Fibroblast of mammary gland (primary cell): ENCODE data around the gene CREB3.
A peak's percentile ranks its signal among the peaks of the same experiment; 100 is the strongest.

Experiments used
- DNase-seq: peaks from one replicate; pipeline ENCODE4 v3.0.0-alpha.2; 2010; ENCODE audit warnings: low read depth
- H3K4me3 ChIP-seq: 2 replicates; pipeline ENCODE4 v1.5.1; 2011; ENCODE audit warnings: low read depth, mild to moderate bottlenecking, low read length, moderate library complexity; ENCODE audit not compliant: control insufficient read depth
- TF ChIP-seq, protein P1 (sequence below): conservative IDR thresholded peaks from 2 replicates; pipeline ENCODE4 v1.5.1; 2011; ENCODE audit warnings: low read depth, low read length, inconsistent platforms; ENCODE audit not compliant: control insufficient read depth, insufficient read depth

CREB3 gene

DNA sequence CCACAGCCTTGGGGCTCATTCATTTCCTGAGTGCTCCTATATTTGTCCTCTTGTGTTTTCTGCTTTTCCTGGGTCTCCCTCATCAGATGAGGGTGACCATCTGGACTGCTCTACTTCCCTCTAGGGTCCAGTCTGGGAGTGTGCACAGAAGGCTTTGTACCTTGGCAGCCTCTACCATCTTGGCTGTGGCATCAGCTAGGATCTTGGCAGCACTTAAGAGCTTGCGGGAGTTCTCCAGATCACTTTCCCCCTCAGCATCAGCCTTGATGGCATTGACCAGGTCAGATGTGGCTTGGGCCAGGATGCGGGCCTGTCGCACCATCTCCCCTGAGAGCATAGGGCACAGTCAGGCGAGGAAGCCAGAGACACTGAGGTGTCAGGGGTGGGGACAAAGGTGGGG is 16.2 kb upstream of the CREB3 start:
- TF ChIP-seq, protein P1, sequence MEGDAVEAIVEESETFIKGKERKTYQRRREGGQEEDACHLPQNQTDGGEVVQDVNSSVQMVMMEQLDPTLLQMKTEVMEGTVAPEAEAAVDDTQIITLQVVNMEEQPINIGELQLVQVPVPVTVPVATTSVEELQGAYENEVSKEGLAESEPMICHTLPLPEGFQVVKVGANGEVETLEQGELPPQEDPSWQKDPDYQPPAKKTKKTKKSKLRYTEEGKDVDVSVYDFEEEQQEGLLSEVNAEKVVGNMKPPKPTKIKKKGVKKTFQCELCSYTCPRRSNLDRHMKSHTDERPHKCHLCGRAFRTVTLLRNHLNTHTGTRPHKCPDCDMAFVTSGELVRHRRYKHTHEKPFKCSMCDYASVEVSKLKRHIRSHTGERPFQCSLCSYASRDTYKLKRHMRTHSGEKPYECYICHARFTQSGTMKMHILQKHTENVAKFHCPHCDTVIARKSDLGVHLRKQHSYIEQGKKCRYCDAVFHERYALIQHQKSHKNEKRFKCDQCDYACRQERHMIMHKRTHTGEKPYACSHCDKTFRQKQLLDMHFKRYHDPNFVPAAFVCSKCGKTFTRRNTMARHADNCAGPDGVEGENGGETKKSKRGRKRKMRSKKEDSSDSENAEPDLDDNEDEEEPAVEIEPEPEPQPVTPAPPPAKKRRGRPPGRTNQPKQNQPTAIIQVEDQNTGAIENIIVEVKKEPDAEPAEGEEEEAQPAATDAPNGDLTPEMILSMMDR: no peak
- no peak overlapping the region for H3K4me3 ChIP-seq
- DNase-seq: no peak

- DNase-seq: no peak
These were observed 15.2 kb upstream of the CREB3 start for GRCh38 chr9:35717132-35717870.

GRCh38 chr9:35718721-35719511 is 13.6 kb upstream of the CREB3 start:
- TF ChIP-seq, protein P1: no peak
- DNase-seq: peak; percentile 32
- H3K4me3 ChIP-seq: no peak overlapping the region

More at GRCh38 chr9:35717132-35717870, 15.2 kb upstream of the CREB3 start:
- TF ChIP-seq, protein P1: no peak
- no peak overlapping the region for H3K4me3 ChIP-seq

DNA sequence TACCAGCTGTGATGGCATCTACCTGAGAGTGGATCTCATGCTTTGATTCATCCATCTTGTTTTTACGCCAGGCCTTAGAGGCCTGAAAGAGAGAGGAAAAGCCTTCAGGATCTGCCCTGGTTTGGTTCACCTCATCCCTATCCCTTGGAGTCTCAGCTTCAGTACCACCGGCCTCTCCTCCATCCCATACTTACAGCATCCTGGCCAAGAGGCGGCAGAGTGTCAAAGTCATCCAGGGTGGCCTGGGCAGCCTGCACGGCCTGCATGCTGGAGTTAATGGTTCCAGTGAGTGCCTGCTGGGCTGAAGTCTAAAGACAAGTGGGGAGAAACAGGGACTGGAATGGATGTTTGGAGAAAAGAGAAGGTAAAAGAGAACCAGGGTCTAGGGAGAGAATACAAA is 12.9 kb upstream of the CREB3 start:
- TF ChIP-seq, protein P1: no peak
- no peak overlapping the region for H3K4me3 ChIP-seq
- no peak for DNase-seq

DNA sequence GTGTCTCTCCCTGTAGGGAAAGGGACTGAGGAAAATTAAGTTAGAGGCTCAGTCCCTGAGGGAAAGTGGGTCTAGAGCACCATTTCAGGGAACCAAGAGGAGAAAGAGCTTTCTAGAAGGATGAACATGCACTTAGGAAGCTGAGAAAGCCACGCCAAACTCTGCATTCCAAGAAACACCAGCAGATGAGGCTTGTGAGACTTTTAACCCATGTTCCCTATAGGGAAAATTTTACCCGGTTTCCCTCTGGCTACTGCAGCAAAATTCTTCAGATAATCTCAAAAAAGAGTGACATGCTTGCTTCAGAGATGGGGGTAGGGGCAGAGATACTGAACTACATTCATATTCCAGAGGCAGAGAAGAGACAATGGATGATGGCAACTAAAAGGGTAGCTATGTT is 9.0 kb upstream of the CREB3 start:
- no peak overlapping the region for H3K4me3 ChIP-seq
- TF ChIP-seq, protein P1: no peak
- no peak for DNase-seq

- TF ChIP-seq, protein P1: no peak
- no peak overlapping the region for H3K4me3 ChIP-seq
- no peak for DNase-seq
These were observed 8.6 kb upstream of the CREB3 start for GRCh38 chr9:35723908-35724307.

GRCh38 chr9:35725362-35725761 is 7.1 kb upstream of the CREB3 start:
- DNase-seq: no peak
- H3K4me3 ChIP-seq: no peak overlapping the region
- TF ChIP-seq, protein P1: no peak
